OCI-LY7 (cell line): ENCODE results near the gene MED15. TPM values are rescaled to one million over a fixed set of nuclear protein-coding genes. Genes with fewer than 3 reads are reported as not detected.
A peak's percentile ranks its signal among the peaks of the same experiment; 100 is the strongest.

Experiments used
- BruUV-seq: library from RNA; stranded (reverse); fragments of 400-500 nt; replicated peaks from 2 replicates; lab custom pipeline; 2021; lab: Mats Ljungman, UMichigan
- CTCF ChIA-PET: fragments of 300-600 bp; sonication (Branson Sonifier 250); formaldehyde crosslinking; loops from one replicate; lab custom pipeline; 2022; ENCODE audit warnings: antibody characterized with exemption; ENCODE audit not compliant: unreplicated experiment; lab: Charles Lee
- POLR2A ChIA-PET: fragments of 300-600 bp; sonication (Branson Sonifier 250); formaldehyde crosslinking; loops from one replicate; lab custom pipeline; 2022; ENCODE audit warnings: antibody characterized with exemption; lab: Charles Lee
- DNase-seq: peaks from one replicate; pipeline ENCODE4 v3.0.0-alpha.2; 2015; ENCODE audit warnings: low spot score
- H2AFZ ChIP-seq: fragments of 200-600 bp; sonication (generic), shearing (Covaris generic); 2 replicates; pipeline ENCODE4 v1.6.1; 2014; ENCODE audit warnings: mild to moderate bottlenecking, antibody characterized with exemption, low read length, moderate library complexity
- H3K27ac ChIP-seq: fragments of 200-600 bp; sonication (generic); 2 replicates; pipeline ENCODE4 v1.5.1; 2014; ENCODE audit warnings: mixed run types, low read depth, mild to moderate bottlenecking, moderate library complexity, low read length, inconsistent platforms; ENCODE audit not compliant: poor library complexity, severe bottlenecking
- H3K36me3 ChIP-seq: fragments of 200-600 bp; sonication (generic); 2 replicates; pipeline ENCODE4 v1.6.1; 2014; ENCODE audit warnings: mild to moderate bottlenecking, antibody characterized with exemption, low read length, moderate library complexity, mixed read lengths; ENCODE audit not compliant: insufficient read depth
- H3K4me1 ChIP-seq: fragments of 200-600 bp; sonication (generic); 2 replicates; pipeline ENCODE4 v1.5.1; 2014; ENCODE audit warnings: mild to moderate bottlenecking, low read length; ENCODE audit not compliant: insufficient read depth, poor library complexity, severe bottlenecking
- H3K4me2 ChIP-seq: fragments of 200-600 bp; sonication (generic); 2 replicates; pipeline ENCODE4 v1.6.1; 2014; ENCODE audit warnings: mild to moderate bottlenecking, low read length
- H3K4me3 ChIP-seq: fragments of 200-600 bp; sonication (generic); 2 replicates; pipeline ENCODE4 v1.5.1; 2014; ENCODE audit warnings: mild to moderate bottlenecking, low read depth, low read length; ENCODE audit not compliant: poor library complexity, severe bottlenecking
- H3K79me2 ChIP-seq: fragments of 200-600 bp; sonication (generic); 2 replicates; pipeline ENCODE4 v1.6.1; 2016; ENCODE audit warnings: low read depth, mild to moderate bottlenecking, low read length, moderate library complexity, mixed read lengths; ENCODE audit not compliant: insufficient read depth
- H3K9me2 ChIP-seq: fragments of 200-600 bp; sonication (generic); 2 replicates; pipeline ENCODE4 v1.6.1; 2016; ENCODE audit warnings: mild to moderate bottlenecking, low read length, mixed read lengths; ENCODE audit not compliant: insufficient read depth
- H3K9me3 ChIP-seq: fragments of 200-600 bp; sonication (generic); 2 replicates; pipeline ENCODE4 v1.6.1; 2014; ENCODE audit warnings: mild to moderate bottlenecking, mixed run types, low read length, mixed read lengths
- H4K20me1 ChIP-seq: fragments of 200-600 bp; sonication (generic); 2 replicates; pipeline ENCODE4 v1.6.1; 2014; ENCODE audit warnings: mild to moderate bottlenecking, antibody characterized with exemption, low read length, moderate library complexity, mixed read lengths; ENCODE audit not compliant: insufficient read depth
- CTCF ChIP-seq: fragments of 200-600 bp; sonication (generic); conservative IDR thresholded peaks from 2 replicates; pipeline ENCODE4 v1.5.1; 2014; ENCODE audit warnings: mild to moderate bottlenecking, antibody characterized with exemption, low read length, moderate library complexity, mixed read lengths
- EZH2phosphoT487 ChIP-seq: fragments of 200-600 bp; sonication (generic); IDR thresholded peaks from 2 replicates; pipeline ENCODE4 v1.6.1; 2018; ENCODE audit warnings: low read depth, borderline replicate concordance, mild to moderate bottlenecking, mixed run types, antibody characterized with exemption, low read length, moderate library complexity, mixed read lengths
- intact Hi-C: fragments of 100-400 bp; cut with micrococcal nuclease; formaldehyde crosslinking; loops from one replicate; pipeline ENCODE4 v1.10.0; 2022; ENCODE audit not compliant: unreplicated experiment
- total RNA-seq, 2 experiments: library from RNA; depleted of rRNA in 1 of 2; stranded (reverse); fragments of >200 nt in 1 of 2; shearing (Covaris generic) in 1 of 2; gene quantifications; 2 replicates each; pipeline ENCODE4 v1.2.3, GENCODE V29; 2014 to 2022

The MED15 gene
- total RNA-seq, 2 experiments from 2014 or later: 28.7 to 79.2 TPM

- Histone ChIP-seq H3K36me3 (peaks cover 28% of the 10 kb centered on the region), H3K27ac (no peak overlapping the region), H2AFZ (no peak overlapping the region), H3K4me2 (peak overlapping the region; percentile 91), H4K20me1 (peaks cover 29% of the 10 kb centered on the region), H3K9me3 (no peaks in the 10 kb centered on the region), H3K4me3 (peak overlapping the region; percentile 96), H3K79me2 (peaks cover 67% of the 10 kb centered on the region), H3K9me2 (no peaks in the 10 kb centered on the region), H3K4me1 (peaks cover 37% of the 10 kb centered on the region)
- ChIA-PET CTCF (no interaction called here), POLR2A (interaction anchor here (0.7 to 2.5 kb wide), 3 partner anchors 17 to 79 kb away, joined by 3 to 6 read pairs (median 4); no protein-coding TSS in a partner anchor)
- intact Hi-C loops: no loop called here
- no peak for TF ChIP-seq CTCF
- no peak for TF ChIP-seq EZH2phosphoT487
- no TSS peak for BruUV-seq
- peak; percentile 42 for DNase-seq
Measured at GRCh38 chr22:20509344-20510047, 2.1 kb downstream of the MED15 start.

GRCh38 chr22:20510811-20511577 lies 3.6 kb downstream of the MED15 start:
- no peaks in the 10 kb centered on the region for H3K9me3 ChIP-seq
- intact Hi-C loops: no loop called here
- peaks cover 37% of the 10 kb centered on the region for H3K4me1 ChIP-seq
- no peak for DNase-seq
- H4K20me1 ChIP-seq: peaks cover 30% of the 10 kb centered on the region
- no peak overlapping the region for H3K4me3 ChIP-seq
- peaks cover 38% of the 10 kb centered on the region for H3K36me3 ChIP-seq
- no peak overlapping the region for H2AFZ ChIP-seq
- TF ChIP-seq CTCF (no peak), EZH2phosphoT487 (no peak)
- peak overlapping the region; percentile 91 for H3K4me2 ChIP-seq
- TSS peak; percentile 14 for BruUV-seq
- POLR2A ChIA-PET: interaction anchor here (0.7 kb wide), 1 partner anchor 619 kb away, joined by 5 read pairs; no protein-coding TSS in a partner anchor
- CTCF ChIA-PET: interaction anchor here (0.6 kb wide), 1 partner anchor 130 kb away, joined by 4 read pairs; no protein-coding TSS in a partner anchor
- H3K27ac ChIP-seq: no peak overlapping the region
- no peaks in the 10 kb centered on the region for H3K9me2 ChIP-seq
- H3K79me2 ChIP-seq: peaks cover 74% of the 10 kb centered on the region
